SHP77 (cell line): ENCODE results near the gene TMEM154.

Experiments
- DNase-seq, 2 experiments: peaks; one replicate each; lab custom pipeline; 2025; lab: John Stamatoyannopoulos, UW

The TMEM154 gene

DNA sequence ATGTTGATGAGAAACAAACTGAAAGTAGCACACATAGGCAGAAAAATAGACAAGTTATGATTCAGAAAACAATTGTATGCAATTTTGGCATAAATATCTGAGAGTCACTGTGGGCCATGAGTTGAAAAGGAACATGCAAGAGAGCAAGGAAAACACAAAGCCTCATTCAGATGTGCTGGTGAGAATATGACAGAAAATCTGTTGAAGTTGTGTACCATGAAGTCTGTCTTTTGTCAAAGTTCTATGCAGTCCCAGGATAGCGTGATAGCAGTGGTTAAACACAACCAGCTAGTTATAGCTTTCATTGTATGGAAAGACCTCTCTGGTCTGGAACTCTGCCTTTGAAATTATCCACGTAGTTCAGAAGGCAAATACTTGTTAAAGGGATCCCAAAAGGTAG is 53.0 kb downstream of the TMEM154 start:
- DNase-seq = no peak

DNA sequence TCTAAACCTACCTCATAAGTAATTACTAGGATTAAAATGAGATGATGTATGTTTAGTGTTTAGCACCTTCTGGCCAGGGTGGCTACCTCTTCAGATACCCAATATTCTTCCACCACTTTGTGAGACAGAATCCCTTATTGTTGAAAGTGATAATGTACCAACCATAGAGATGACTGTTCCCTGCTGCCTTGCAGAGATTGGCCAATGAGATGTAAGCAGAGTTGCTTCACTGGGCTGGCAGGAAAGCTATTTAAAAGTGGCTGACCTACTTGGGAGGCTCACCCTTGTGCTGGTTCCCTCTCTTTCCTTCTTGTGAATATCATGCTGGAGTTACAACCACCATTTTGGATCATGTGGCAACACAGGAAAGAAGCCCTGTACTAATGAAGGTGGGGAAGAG is 58.9 kb downstream of the TMEM154 start:
- no peak for DNase-seq

DNA sequence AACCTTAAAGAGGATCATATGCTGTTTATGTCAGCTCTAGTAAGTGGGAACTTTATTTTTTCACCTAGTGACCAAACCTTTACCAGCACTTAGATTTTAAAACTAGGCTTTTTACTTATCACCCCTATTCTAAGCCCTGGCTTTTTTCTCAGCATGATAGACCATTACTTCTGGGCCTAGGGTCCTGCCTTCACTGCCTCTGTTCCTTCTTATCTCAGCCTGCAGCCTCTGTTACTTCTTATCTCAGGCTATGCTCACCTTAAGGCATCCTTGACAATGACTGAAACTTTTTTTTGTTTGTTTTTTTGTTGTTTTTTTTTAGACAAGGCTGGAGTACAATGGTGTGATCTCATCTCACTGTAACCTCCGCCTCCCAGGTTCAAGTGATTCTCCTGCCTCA is 59.6 kb downstream of the TMEM154 start:
- no peak for DNase-seq

GRCh38 chr4:152619556-152619955 is 60.2 kb downstream of the TMEM154 start:
- DNase-seq = no peak

DNA sequence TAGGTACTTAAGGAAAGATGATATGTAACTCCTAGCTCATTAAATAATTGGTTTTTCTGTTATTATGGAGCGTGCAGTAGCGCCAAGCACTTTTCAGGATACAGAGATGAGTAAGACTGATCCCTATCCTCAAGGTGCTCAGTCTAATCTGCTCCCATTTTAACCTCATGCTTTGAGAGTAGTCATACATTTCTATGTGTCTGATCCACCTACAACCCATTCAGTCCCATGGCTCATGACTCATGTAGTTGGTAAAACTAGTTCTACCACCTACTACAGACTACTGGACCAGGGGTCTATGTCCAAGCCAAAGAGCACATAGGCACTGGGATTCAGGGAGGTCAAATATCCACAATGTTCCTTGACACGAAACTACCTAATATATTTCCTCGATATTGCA is 60.8 kb downstream of the TMEM154 start:
- no peak for DNase-seq

- DNase-seq = no peak
Measured at GRCh38 chr4:152616804-152617203, 63.0 kb downstream of the TMEM154 start.

DNA sequence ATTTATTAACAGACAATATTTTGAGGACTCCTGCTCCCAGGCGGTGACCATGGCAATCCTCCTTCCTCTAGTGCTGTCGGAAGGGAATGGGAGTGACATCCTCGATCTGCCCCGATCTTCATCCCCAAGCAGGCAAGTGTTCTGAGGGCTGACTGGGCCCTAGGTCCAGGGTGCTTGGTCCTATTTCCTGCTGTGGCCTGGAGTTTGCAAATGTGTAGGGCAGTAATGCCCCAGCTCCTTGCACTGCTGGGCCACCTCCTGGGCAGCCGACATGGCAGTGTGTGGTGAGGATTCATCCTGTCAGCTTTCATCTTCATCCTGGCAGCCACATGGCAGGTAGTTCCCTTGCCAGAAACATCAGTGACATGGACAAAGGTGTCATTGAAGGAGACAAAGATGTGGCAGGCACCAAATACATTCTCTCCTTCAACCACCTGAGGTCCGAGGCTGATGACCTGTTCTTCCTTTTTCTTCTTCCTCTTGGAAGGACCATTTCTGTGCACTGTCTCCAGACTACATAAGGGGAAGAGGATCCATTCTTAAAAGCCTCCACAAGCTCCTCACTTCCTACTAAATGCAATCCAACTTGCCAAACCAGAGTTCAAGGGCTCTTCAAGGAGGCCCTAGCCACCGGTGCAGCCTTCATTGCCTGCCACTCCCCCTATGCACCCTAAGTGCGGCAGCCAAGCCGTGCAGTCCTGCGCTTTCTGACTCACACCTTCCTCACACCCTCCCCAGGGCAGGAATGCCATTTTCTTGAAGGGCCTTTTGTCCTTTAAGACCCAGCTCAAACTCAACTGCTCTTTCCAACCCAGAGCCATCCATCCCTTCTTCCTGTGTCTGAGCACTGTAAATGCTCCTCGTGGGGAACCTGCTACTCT is 65.7 kb downstream of the TMEM154 start:
- no peak for DNase-seq

GRCh38 chr4:152613351-152613750 is 66.4 kb downstream of the TMEM154 start:
- no peak for DNase-seq

- DNase-seq = no peak
Measured at GRCh38 chr4:152610131-152610530, 69.7 kb downstream of the TMEM154 start.

DNA sequence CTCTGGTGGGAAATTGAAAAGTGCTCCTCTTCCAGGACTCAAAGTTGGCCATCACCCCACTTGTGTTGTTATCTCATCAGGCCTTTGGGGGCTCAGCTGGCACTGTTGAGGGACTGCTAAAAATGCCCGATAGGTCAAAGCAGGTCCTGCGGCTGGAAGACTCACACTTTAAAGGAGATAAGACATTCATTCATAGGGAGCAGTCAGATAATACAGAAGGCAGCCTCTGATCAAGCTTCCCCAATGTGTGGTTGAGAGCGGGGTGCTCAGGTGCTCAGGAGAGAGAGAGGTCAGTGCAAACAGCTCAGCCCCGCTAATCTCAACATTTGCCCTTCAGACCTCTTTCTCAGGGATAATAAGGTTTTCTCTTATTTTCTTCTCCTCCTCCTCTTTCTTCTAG is 70.3 kb downstream of the TMEM154 start:
- no peak for DNase-seq

DNA sequence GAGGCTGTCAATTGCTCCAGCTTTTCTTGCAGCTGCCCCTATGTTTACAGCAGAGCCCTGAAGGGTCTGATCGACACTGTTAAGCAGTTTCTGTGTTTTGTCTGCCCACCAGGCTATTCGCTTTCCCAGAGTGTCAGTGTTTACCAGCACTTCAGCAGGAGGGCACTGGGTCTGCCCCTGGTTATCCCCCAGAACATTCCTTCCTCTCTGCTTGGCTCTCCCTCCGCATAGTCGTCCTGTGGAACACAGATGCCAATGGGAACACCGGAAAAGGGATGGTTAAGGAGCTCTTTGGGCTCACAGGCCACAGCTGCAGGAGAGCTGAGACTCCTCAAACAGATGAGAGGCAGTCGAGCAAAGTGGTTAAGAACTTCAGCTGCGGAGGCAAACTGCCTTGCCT is 72.6 kb downstream of the TMEM154 start:
- DNase-seq = no peak

DNA sequence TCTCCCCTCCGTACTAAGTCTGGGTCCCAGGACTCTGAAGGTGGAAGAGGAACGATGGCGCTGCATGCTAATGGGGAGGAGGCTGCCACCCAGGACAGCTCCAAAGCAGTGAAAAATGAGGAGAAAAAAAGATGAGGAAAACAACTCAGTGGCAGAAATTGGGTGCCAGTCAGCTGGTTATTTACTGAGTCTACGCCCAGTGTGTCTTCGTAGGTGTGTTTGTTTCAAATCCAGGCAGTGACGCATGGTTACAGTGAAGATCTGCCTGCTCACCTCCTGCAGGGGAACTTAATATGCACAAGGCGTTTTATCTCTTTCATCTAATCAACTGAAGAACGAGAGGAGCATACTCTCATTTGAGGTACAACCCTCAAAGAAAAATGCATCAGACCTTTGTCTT is 73.0 kb downstream of the TMEM154 start:
- DNase-seq = no peak

- DNase-seq = no peak
Measured at GRCh38 chr4:152605641-152606335, 74.0 kb downstream of the TMEM154 start.

DNA sequence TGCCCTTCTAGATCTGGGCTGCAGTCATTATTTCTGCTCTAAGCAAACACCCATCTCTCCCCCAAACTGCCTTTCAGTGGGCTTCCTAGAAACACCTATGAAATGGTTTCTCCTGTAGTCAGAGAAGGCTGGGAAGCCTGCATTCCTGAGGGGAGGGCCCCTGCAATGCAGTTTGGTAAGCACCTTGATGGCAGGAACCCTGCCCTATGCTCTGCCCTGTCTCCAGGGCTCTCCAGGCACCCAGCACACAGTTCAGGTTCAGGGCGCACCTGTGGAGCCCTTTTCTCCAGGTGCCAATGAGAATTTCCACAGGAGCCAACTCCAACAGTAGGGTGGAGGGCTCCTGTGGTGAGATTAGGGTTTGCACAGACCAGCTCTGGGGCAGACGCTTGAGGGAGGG is 74.8 kb downstream of the TMEM154 start:
- DNase-seq = no peak

DNA sequence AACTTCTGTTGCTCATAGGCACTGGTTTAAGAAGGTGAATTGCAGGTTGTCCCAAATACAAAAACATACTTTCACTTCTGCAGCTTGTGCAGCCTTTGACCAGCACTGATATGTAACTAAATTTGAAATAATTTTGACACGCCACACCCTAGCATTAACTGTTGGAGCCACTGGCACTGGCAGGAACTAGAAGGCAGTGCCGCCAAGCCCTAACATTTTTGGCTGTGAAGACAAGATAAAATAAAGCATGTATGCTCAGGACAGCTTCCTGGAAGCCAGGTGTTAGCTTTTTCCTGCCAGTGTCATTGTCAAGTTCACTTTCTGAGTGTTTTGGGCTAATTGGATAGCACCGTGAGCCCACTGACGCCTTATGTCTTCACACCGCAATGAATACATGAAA is 78.6 kb downstream of the TMEM154 start:
- no peak for DNase-seq

DNA sequence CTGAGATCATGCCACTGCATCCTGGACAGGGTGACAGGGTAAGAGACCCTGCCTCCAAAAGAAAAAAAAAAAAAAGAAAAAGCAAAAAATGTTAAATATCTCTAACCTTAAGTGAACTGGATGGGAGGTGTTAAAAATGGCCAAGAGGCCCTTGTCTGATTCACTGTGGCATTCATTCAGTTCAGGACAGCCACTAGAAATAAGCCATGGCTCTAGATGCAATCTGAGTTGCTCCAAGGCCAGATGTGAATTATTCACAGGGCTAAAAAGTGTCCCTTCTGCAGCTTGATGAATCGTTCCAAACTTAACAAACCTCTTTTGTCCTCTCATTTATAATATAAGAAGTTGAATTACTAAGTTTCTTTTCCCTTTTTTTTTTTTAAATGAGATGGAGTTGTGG is 80.2 kb downstream of the TMEM154 start:
- no peak for DNase-seq

DNA sequence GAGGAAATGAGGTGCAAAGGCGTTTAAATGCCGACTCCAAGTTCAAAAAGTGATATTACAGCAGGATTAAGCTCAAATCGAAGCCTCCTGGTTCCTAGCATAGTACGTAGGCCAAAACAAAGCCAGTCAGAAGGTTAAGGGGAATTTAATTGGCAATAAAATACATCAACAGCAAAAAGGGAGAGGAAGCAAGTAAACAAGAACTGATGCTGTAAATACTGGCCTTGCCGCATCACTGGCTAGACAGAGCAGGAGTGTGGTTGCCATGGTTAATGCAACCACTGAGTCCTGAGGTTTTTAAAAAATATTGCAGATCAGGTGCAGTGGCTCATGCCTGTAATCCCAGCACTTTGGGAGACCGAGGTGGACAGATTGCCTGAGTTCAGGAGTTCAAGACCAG is 80.7 kb downstream of the TMEM154 start:
- no peak for DNase-seq

GRCh38 chr4:152598454-152598853 is 81.3 kb downstream of the TMEM154 start:
- no peak for DNase-seq

- DNase-seq = no peak
Measured at GRCh38 chr4:152594978-152595925, 84.5 kb downstream of the TMEM154 start.

DNA sequence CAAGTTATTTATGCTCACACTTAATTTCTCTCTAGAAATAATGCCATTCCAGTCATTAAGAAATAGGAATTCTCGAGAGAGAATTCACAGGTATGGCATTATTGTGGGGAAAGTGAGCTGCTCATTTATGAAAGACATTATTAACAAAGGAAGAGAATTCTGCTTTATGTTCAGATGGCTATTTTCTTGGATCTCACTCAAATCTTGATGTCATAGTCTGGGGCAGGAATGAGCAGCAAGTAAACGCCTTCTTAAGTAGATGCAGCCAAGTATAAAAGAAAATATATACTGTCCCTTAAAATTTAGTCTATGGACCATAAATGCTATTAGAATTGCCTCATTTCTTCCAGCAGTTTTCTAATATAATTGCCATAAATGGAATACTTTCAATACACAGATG is 85.7 kb downstream of the TMEM154 start:
- DNase-seq = no peak

- DNase-seq = no peak
Measured at GRCh38 chr4:152591876-152592275, 87.9 kb downstream of the TMEM154 start.

DNA sequence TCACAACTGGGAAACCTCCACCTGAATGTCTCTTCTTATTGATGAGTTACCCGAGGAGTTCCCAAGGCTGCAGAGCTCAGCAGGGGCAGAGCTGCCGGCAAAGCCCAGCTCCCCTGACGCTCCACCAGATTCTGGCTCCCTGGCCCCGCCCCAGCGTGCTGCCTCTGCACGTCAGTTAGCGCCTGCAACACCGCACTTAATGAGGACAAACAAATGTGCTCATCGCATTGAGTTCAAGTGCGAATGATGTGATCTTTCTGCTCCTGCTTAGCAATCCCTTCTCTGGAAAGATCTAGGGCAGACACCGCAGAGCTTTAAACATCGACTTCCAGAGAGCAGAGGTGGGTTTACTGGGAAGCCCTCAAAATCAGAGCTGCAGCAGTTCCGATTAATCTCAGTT is 88.4 kb downstream of the TMEM154 start:
- DNase-seq = peak; percentile 25 to 61
